ENCODE data around the gene NAV1.
A peak's percentile ranks its signal among the peaks of the same experiment; 100 is the strongest.

Gene NAV1

GRCh38 chr1:201537467-201537866 lies 1.5 kb upstream of the NAV1 start:
- Histone ChIP-seq H3K27ac (no peak overlapping the region), H3K4me3 (ENCODE audit: low read depth in 1 of 2, low read length in 1 of 2) (no peak overlapping the region), H3K27me3 (peaks cover 64% of the 10 kb centered on the region), H3K9me3 (no peaks in the 10 kb centered on the region), H3K4me1 (ENCODE audit: control insufficient read depth in 1 of 2, insufficient read depth in 1 of 2, low read depth in 1 of 2, low read length in 1 of 2) (peaks cover 31 to 41% of the 10 kb centered on the region in 2 experiments), H3K36me3 (no peaks in the 10 kb centered on the region)
- TF ChIP-seq CTCF (IDR thresholded peaks at IDR 0.05): no peak

- Histone ChIP-seq H3K9me3 (no peaks in the 10 kb centered on the region), H3K36me3 (no peaks in the 10 kb centered on the region), H3K4me3 (ENCODE audit: low read depth in 1 of 2, low read length in 1 of 2) (peak overlapping the region; percentile 30 to 63), H3K27ac (no peak overlapping the region), H3K4me1 (ENCODE audit: control insufficient read depth in 1 of 2, insufficient read depth in 1 of 2, low read depth in 1 of 2, low read length in 1 of 2) (peaks cover 37 to 47% of the 10 kb centered on the region in 2 experiments), H3K27me3 (peaks cover 64% of the 10 kb centered on the region)
- no peak for TF ChIP-seq CTCF (IDR thresholded peaks at IDR 0.05)
Observed at GRCh38 chr1:201537891-201538611, 876 bp upstream of the NAV1 start.

GRCh38 chr1:201539561-201540431 lies 869 bp downstream of the NAV1 start:
- Histone ChIP-seq H3K4me3 (ENCODE audit: low read depth in 1 of 2, low read length in 1 of 2) (peak overlapping the region; percentile 30 to 63), H3K27ac (no peak overlapping the region), H3K9me3 (no peaks in the 10 kb centered on the region), H3K4me1 (ENCODE audit: control insufficient read depth in 1 of 2, insufficient read depth in 1 of 2, low read depth in 1 of 2, low read length in 1 of 2) (peaks cover 39 to 61% of the 10 kb centered on the region in 2 experiments), H3K27me3 (peaks cover 64% of the 10 kb centered on the region), H3K36me3 (no peaks in the 10 kb centered on the region)
- TF ChIP-seq CTCF (IDR thresholded peaks at IDR 0.05): no peak

GRCh38 chr1:201540846-201541735 lies 2.2 kb downstream of the NAV1 start:
- Histone ChIP-seq H3K27ac (no peak overlapping the region), H3K36me3 (no peaks in the 10 kb centered on the region), H3K4me3 (ENCODE audit: low read depth in 1 of 2, low read length in 1 of 2) (no peak overlapping the region), H3K27me3 (peaks cover 51% of the 10 kb centered on the region), H3K4me1 (ENCODE audit: control insufficient read depth in 1 of 2, insufficient read depth in 1 of 2, low read depth in 1 of 2, low read length in 1 of 2) (peaks cover 42 to 65% of the 10 kb centered on the region in 2 experiments), H3K9me3 (no peaks in the 10 kb centered on the region)
- TF ChIP-seq CTCF (IDR thresholded peaks at IDR 0.05): no peak
